Fibroblast of gingiva (primary cell): Measurements from ENCODE around the gene PGM5.

ENCODE experiments used
- DNase-seq: peaks from one replicate; pipeline ENCODE4 v3.0.0-alpha.2; 2011; ENCODE audit warnings: low read depth

The PGM5 gene

DNA sequence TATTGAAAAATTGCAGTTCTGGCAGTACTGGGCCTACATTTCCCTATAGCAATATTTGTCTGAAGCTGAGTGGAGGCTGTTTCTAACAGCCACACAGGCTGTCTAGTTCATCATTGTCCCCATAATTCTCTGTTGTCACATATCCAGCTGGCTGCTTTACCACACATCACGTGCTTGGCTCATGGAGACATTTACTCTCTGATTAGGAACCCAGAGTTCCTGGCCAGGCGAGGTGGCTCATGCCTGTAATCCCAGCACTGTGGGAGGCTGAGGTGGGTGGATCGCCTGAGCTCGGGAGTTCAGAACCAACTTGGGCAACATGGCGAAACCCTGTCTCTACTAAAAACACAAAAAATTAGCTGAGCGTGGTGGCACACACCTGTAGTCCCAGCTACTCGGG, 81.4 kb downstream of the PGM5 start:
- no peak for DNase-seq

DNA sequence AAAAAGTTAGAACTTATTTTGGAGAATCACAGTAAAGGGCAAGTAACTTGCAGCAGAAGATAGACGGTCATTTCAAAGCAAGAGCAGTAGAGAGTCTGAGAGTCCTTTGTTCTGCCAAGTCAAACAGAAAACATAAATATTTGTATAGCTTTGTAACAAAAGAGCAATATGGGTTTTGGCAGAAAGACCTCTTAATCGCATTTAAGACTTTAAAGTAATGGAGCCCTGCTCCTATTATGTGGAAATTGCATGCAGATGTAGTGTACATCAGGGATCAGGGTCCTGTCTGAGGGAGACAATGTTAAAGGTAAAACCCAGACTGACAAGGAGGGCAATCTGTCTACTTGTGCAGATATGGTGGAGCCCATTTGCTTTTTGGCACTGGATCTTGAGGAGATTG, 87.2 kb downstream of the PGM5 start:
- no peak for DNase-seq

DNA sequence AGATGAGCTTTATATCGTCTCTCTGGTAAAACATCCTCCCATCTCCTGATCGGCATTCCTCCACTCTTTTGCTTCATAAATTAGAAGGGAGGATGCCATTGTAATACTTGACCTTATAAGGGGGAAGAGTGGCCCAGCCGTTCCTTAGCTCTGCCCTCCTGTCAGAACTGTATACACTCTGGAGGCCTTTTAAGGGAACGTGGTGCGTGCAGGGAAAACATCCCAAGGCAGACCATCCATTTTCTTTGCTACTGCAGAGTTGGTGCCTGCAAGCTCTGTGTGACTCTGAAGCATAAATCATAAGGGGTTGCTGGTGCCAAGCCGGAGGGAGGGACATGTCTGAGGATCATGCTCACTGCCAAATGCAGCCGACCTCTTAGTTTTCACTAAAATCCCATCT, 90.4 kb downstream of the PGM5 start:
- DNase-seq, result no peak

- no peak for DNase-seq
Observed at GRCh38 chr9:68447611-68448010, 91.2 kb downstream of the PGM5 start.

GRCh38 chr9:68454579-68455334, 98.3 kb downstream of the PGM5 start:
- no peak for DNase-seq

GRCh38 chr9:68455451-68455850, 99.0 kb downstream of the PGM5 start:
- no peak for DNase-seq

- no peak for DNase-seq
Observed at GRCh38 chr9:68457803-68458202, 101.4 kb downstream of the PGM5 start.

- DNase-seq, result no peak
Observed at GRCh38 chr9:68458918-68459317, 102.5 kb downstream of the PGM5 start.

DNA sequence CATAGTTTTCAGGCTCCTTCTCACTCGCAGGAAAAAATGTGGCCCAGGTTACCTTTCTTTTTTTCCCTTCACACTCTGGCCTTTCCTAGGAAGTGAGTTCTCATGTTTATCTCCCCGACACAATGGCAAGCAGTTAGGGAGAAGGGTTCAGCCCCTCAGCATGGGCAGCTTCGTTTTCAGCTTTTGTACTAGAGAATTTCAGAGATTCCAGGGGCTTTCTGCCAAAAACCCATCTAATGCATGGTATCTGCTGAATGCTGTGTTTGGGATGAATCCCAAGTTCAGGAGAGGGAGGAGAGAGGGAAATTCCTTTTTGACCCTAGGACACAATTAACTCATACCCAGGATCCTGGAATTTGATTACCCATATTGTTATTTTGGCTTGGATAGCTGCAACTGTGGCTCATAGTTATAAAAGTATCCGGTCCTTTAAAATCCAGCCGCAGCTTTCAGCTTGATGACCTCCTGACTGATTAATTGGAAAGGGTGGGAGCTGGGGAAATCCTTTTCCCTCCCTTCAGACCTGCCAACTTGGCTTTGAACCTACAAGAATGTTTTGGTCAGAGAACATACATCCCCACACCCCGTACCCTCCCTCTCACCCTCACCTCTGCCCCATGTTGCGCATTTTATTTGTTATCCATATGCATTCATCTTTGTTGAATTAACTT, 105.8 kb downstream of the PGM5 start:
- no peak for DNase-seq

DNA sequence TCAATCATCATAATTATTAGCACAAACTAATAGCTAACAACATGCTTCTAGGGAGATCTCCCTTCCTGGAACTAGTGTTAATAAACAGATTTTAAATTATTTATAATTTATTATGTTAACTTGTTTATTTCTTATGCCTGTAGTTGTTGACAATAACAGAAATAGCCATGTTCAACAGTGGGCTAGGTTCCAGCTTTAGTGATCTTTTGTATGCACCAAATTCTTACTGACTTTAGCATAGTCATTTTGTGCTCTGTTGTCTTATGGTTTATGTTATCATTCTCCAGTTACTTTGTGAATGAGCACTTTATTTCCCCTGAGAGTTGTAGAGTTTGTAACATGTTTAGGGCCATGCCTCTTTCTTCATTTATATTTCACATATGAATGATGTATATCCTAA, 113.7 kb downstream of the PGM5 start:
- no peak for DNase-seq

DNA sequence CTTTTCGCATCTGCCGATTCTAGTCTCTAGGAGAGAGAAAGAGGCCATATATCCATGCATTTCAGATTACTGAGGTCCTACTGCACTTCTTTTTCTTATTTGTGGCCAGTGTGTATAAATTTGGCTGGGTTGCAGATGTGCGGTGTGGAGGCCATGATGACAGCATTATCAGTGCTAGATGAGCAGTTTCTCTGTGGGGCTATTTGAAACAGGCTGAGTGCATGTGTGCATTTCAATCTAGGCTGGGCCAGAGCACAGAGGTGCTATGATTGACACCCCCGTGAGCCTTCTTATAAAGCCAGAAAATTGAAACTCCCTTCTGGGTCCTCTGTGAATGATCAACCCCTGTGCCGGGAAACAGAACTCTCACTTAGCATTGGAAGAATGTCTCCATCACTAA, 114.2 kb downstream of the PGM5 start:
- DNase-seq, result no peak

DNA sequence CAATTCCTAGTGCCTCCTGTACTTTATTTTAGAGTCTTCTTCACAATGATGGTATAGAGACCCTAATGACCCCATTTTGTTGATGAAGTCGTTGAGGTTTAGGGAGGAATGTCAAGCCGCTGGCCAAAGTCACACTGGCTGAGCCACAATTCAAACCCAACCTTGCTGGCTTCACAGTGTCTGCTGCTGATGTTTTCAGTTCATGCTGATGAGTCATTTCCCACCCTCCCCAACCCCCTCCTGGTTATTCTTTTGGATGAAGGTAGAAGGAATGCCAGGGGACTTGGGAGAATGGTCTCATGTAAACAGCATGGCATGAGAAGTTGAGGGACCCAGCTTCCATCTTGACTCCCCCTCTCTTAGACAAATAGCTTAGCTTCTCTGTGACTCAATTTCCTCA, 115.7 kb downstream of the PGM5 start:
- DNase-seq, result no peak

DNA sequence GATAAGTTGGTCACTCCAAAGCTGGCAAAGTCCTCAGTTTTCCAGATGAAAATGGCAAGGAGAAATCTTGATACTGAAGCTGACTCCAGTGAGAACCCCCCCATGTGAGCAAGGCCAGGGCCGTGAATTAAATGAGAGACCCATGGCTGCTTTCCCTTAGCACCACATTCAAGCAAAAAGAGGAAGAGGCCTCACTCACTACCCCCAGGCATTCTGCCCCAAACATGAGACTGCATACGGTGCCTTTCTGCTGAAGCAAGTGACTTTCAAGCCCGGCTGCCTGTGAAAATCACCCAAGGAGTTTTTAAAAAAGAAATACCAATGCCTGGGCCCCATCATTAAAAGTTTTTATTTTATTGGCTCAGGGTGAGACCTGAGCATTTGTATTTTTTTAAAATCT, 117.4 kb downstream of the PGM5 start:
- DNase-seq, result no peak

DNA sequence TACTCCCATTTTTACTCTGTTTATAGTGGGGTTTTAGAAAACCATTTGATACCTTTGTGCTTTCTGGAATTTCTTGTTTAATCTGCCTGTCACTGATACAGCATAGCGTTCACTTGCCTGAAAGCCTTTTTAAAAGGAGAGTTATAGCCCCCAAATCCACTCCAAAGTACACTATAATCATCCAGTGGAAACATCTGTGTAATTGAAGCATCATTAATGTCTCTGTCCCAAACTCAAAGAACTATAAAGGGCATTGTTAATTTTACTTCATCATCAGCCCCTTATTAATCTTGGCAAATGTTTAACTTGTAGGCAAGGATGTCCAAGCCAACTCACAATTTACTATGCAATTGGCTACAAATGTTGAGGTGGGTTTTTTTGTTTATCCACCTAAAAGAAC, 120.0 kb downstream of the PGM5 start:
- DNase-seq, result no peak

GRCh38 chr9:68476847-68477246, 120.4 kb downstream of the PGM5 start:
- DNase-seq, result no peak

DNA sequence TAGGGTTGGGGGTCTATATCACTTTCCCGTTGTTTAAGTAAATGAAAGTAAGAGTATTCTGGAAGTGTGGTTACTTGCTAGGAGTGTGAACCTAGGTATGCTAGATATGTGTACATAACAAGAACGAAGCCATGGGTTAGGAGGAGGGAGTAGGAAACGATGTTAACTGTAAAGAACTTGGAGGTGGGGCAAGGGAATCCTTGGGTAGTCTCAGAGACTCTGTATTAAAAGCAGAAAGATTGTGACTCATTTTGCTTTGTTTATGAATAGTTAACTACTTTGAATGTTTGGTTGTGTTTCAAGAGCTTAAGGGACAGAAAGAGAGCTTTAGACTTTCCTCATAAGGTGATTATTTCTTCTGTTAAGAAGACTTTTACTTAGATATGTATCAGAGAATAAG, 124.4 kb downstream of the PGM5 start:
- no peak for DNase-seq

GRCh38 chr9:68482548-68482947, 126.1 kb downstream of the PGM5 start:
- DNase-seq, result no peak

DNA sequence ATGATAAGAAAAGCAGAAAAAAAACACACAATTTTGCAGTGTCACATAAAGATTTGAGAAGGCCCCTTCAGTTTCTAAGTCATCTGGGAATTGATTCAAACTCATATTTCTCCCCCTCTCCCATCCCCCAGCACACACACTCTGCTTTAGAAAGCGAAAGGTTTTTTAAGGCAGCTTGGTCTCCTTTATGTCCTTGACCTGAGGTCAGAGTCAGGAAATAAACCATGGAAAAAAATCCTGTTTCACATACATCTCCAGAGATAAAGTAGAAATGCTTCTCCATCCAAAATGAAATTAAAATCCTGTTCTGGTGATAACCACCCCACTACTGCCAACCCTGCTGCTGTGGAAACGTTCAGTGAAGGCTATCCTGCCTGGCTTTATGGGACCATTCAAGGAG, 131.7 kb downstream of the PGM5 start:
- no peak for DNase-seq

- no peak for DNase-seq
Observed at GRCh38 chr9:68489646-68490045, 133.2 kb downstream of the PGM5 start.

DNA sequence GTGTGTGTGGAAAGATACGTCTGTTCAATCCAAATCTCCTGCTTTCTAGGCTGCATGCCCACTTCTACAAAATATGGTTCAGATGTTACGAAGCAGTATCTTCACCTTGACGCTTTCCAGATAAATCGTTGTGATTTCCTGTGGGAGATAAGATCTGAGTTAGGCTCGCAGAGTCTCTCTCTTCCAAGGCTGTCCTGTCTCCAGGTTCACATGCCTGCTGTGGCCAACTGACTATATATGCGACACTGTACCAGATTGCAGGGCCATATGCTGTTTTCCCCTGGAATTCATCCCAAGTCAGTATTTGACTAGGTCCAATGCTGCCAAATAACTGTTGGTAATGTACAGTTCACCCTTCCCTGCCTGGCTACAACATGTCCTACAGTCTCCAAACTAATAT, 136.4 kb downstream of the PGM5 start:
- DNase-seq, result no peak

DNA sequence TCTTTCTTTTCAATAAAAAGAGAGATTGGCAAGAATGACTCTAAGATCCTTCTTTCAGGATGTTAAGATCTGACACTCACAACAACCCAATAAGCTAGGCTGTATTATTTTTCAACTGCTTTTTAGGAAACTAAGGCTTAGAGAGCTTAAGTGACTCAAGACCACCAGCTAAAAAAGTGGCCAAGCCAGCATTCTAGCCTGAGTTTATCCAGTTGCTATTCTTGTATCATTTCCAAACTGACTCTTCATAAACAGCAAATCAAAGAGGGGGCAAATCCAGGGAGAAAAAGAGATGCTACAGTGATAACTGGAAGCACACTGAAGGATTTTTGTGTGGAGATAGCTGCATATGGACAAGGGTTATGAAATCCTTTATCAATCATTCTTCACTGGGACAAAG, 137.1 kb downstream of the PGM5 start:
- DNase-seq, result no peak

- no peak for DNase-seq
Observed at GRCh38 chr9:68493958-68494577, 137.7 kb downstream of the PGM5 start.

GRCh38 chr9:68495247-68495646, 138.8 kb downstream of the PGM5 start:
- DNase-seq, result no peak

DNA sequence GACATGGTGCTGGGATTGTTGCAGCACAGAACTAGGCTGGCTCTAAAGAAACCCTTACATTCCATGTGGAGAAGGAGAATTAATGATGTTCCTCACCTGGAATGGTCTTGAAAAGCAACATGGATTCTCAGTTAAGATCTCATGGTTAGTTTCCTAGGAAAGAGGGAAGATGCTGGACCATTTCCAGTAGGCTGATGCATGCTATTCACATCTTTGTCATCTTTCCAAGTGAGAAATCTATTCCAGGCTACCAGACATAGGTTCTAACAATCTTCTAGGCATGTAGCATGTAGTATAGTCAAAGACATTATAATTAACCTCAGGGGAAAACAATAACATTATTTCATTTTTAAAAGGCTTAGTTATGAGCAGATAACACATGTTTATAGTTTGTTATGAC, 139.9 kb downstream of the PGM5 start:
- no peak for DNase-seq
